ENCODE results near the gene ULBP2. TPM values are rescaled to one million over a fixed set of nuclear protein-coding genes. Genes with fewer than 3 reads are reported as not detected.

ULBP2 gene
- total and polyA plus RNA-seq, 2 of the 8 experiments (the other 6 are each of a cell fraction or from before 2014, with no cell fraction given) = 0.05 TPM; not detected in 1

DNA sequence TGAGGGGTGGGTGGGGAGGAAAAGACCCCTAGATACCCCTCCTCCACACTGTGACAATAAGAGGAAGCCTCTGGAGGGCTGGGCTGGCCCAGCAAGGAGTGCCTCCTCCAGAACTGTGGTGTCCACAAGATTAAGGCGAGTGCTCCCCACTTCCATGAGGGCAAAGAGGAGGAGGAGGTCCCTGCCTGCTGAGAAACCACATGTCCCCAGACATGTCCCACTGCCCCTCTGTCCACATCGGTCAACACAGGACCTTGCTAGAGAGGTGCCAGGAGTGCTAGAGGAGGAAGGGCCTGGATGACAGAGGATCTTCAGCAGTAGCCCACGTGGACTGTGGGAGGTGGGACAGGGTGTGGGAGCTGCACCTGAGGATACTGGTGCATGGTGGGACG is 22.0 kb upstream of the ULBP2 start (continued):
- TF ChIP-seq, protein P1, sequence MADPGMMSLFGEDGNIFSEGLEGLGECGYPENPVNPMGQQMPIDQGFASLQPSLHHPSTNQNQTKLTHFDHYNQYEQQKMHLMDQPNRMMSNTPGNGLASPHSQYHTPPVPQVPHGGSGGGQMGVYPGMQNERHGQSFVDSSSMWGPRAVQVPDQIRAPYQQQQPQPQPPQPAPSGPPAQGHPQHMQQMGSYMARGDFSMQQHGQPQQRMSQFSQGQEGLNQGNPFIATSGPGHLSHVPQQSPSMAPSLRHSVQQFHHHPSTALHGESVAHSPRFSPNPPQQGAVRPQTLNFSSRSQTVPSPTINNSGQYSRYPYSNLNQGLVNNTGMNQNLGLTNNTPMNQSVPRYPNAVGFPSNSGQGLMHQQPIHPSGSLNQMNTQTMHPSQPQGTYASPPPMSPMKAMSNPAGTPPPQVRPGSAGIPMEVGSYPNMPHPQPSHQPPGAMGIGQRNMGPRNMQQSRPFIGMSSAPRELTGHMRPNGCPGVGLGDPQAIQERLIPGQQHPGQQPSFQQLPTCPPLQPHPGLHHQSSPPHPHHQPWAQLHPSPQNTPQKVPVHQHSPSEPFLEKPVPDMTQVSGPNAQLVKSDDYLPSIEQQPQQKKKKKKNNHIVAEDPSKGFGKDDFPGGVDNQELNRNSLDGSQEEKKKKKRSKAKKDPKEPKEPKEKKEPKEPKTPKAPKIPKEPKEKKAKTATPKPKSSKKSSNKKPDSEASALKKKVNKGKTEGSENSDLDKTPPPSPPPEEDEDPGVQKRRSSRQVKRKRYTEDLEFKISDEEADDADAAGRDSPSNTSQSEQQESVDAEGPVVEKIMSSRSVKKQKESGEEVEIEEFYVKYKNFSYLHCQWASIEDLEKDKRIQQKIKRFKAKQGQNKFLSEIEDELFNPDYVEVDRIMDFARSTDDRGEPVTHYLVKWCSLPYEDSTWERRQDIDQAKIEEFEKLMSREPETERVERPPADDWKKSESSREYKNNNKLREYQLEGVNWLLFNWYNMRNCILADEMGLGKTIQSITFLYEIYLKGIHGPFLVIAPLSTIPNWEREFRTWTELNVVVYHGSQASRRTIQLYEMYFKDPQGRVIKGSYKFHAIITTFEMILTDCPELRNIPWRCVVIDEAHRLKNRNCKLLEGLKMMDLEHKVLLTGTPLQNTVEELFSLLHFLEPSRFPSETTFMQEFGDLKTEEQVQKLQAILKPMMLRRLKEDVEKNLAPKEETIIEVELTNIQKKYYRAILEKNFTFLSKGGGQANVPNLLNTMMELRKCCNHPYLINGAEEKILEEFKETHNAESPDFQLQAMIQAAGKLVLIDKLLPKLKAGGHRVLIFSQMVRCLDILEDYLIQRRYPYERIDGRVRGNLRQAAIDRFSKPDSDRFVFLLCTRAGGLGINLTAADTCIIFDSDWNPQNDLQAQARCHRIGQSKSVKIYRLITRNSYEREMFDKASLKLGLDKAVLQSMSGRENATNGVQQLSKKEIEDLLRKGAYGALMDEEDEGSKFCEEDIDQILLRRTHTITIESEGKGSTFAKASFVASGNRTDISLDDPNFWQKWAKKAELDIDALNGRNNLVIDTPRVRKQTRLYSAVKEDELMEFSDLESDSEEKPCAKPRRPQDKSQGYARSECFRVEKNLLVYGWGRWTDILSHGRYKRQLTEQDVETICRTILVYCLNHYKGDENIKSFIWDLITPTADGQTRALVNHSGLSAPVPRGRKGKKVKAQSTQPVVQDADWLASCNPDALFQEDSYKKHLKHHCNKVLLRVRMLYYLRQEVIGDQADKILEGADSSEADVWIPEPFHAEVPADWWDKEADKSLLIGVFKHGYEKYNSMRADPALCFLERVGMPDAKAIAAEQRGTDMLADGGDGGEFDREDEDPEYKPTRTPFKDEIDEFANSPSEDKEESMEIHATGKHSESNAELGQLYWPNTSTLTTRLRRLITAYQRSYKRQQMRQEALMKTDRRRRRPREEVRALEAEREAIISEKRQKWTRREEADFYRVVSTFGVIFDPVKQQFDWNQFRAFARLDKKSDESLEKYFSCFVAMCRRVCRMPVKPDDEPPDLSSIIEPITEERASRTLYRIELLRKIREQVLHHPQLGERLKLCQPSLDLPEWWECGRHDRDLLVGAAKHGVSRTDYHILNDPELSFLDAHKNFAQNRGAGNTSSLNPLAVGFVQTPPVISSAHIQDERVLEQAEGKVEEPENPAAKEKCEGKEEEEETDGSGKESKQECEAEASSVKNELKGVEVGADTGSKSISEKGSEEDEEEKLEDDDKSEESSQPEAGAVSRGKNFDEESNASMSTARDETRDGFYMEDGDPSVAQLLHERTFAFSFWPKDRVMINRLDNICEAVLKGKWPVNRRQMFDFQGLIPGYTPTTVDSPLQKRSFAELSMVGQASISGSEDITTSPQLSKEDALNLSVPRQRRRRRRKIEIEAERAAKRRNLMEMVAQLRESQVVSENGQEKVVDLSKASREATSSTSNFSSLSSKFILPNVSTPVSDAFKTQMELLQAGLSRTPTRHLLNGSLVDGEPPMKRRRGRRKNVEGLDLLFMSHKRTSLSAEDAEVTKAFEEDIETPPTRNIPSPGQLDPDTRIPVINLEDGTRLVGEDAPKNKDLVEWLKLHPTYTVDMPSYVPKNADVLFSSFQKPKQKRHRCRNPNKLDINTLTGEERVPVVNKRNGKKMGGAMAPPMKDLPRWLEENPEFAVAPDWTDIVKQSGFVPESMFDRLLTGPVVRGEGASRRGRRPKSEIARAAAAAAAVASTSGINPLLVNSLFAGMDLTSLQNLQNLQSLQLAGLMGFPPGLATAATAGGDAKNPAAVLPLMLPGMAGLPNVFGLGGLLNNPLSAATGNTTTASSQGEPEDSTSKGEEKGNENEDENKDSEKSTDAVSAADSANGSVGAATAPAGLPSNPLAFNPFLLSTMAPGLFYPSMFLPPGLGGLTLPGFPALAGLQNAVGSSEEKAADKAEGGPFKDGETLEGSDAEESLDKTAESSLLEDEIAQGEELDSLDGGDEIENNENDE (IDR thresholded peaks at IDR 0.05; ENCODE audit: insufficient replicate concordance, low read length) = no peak
- TF ChIP-seq SP4 (IDR thresholded peaks at IDR 0.05; ENCODE audit: low read length) (no peak), POLR2A (IDR thresholded peaks at IDR 0.05; ENCODE audit: control extremely low read depth in 1 of 2, low read depth in 2 of 2, low read length in 2 of 2) (no peak)

Data from H1 (cell line).